Smooth muscle cell (in vitro differentiated cells): ENCODE data around the gene NUP98. TPM values are rescaled to one million over a fixed set of nuclear protein-coding genes. Genes with fewer than 3 reads are reported as not detected.

Experiments
- DNase-seq: peaks from one replicate; lab custom pipeline; 2025; ENCODE audit not compliant: unreplicated experiment; lab: John Stamatoyannopoulos, UW
- H2AFZ ChIP-seq: fragments of 200-600 bp; sonication (generic); 2 replicates; pipeline ENCODE4 v1.6.0; 2016; ENCODE audit warnings: antibody characterized with exemption, low read depth, mild to moderate bottlenecking
- H3F3A ChIP-seq: fragments of 200-600 bp; sonication (generic); 2 replicates; pipeline ENCODE4 v1.6.0; 2017; ENCODE audit warnings: antibody characterized with exemption, low read depth
- H3K27ac ChIP-seq: fragments of 200-600 bp; sonication (generic); 2 replicates; pipeline ENCODE4 v1.5.1; 2016; ENCODE audit warnings: low read depth, mild to moderate bottlenecking
- H3K27me3 ChIP-seq: fragments of 200-600 bp; sonication (generic); 2 replicates; pipeline ENCODE4 v1.6.1; 2016; ENCODE audit warnings: low read depth, mild to moderate bottlenecking
- H3K36me3 ChIP-seq: fragments of 200-600 bp; sonication (generic); 2 replicates; pipeline ENCODE4 v1.5.1; 2016; ENCODE audit warnings: low read depth
- H3K4me1 ChIP-seq: fragments of 200-600 bp; sonication (generic); 2 replicates; pipeline ENCODE4 v1.5.1; 2016; ENCODE audit warnings: low read depth
- H3K4me2 ChIP-seq: fragments of 200-600 bp; sonication (generic); 2 replicates; pipeline ENCODE4 v1.6.0; 2016; ENCODE audit warnings: mild to moderate bottlenecking
- H3K4me3 ChIP-seq: fragments of 200-600 bp; sonication (generic); 2 replicates; pipeline ENCODE4 v1.5.1; 2016; ENCODE audit warnings: mild to moderate bottlenecking
- H3K79me2 ChIP-seq: fragments of 200-600 bp; sonication (generic); 2 replicates; pipeline ENCODE4 v1.6.0; 2016; ENCODE audit warnings: low read depth, mild to moderate bottlenecking
- H3K9ac ChIP-seq: fragments of 200-600 bp; sonication (generic); 2 replicates; pipeline ENCODE4 v1.6.0; 2016; ENCODE audit warnings: low read depth
- H3K9me3 ChIP-seq: fragments of 200-600 bp; sonication (generic); replicated peaks from 2 replicates; pipeline ENCODE4 v1.5.1; 2016; ENCODE audit warnings: low read depth
- H4K20me1 ChIP-seq: fragments of 200-600 bp; sonication (generic); 2 replicates; pipeline ENCODE4 v1.6.0; 2016; ENCODE audit warnings: low read depth
- WGBS: methylation state at CpG from one replicate; pipeline ENCODE4 v1.1.7; 2016; ENCODE audit warnings: low lambda C conversion rate; 5-methylcytosine and 5-hydroxymethylcytosine counted together
- polyA plus RNA-seq: library from polyadenylated mRNA; unstranded; fragments of >200 nt; fragmentation: Nextera tagmentation; extraction: Ambion mirVana; gene quantifications from 2 replicates; pipeline ENCODE4 v1.2.1, GENCODE V29; 2016
- total RNA-seq: library from RNA; depleted of rRNA; stranded (reverse); fragments of >200 nt; gene quantifications from 2 replicates; pipeline ENCODE4 v1.2.3, GENCODE V29; 2014
- TF ChIP-seq, protein P1 (sequence below): fragments of 200-600 bp; sonication (generic); IDR thresholded peaks from 2 replicates; pipeline ENCODE4 v1.5.1; 2017; ENCODE audit warnings: borderline replicate concordance, mild to moderate bottlenecking, antibody characterized with exemption; ENCODE audit not compliant: insufficient read depth, poor library complexity, severe bottlenecking

NUP98 gene
- total and polyA plus RNA-seq, 2 experiments from 2014 or later: 19.6 to 84.0 TPM

DNA sequence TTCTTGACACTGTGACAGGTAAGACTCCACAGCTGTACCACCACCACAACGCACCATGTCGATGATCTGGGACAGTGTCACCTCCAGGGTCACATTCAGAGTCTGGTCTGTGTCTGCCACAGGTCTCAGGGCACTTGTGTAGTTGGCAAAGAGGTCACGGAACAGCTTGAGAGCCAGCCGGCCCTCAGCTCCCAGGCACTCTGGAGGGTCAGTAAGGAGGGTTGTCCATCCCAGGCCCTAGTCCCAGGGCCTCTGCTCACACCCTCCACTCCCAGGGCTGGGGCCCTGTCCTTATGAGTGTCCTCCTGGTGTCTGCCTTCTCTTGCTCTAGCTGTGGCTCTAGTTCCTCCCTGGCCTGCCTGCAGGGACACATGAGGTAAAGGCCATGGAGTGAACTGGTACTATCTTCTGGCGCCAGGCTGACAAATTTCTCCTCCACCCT, 127.6 kb downstream of the NUP98 start:
- TF ChIP-seq, protein P1, sequence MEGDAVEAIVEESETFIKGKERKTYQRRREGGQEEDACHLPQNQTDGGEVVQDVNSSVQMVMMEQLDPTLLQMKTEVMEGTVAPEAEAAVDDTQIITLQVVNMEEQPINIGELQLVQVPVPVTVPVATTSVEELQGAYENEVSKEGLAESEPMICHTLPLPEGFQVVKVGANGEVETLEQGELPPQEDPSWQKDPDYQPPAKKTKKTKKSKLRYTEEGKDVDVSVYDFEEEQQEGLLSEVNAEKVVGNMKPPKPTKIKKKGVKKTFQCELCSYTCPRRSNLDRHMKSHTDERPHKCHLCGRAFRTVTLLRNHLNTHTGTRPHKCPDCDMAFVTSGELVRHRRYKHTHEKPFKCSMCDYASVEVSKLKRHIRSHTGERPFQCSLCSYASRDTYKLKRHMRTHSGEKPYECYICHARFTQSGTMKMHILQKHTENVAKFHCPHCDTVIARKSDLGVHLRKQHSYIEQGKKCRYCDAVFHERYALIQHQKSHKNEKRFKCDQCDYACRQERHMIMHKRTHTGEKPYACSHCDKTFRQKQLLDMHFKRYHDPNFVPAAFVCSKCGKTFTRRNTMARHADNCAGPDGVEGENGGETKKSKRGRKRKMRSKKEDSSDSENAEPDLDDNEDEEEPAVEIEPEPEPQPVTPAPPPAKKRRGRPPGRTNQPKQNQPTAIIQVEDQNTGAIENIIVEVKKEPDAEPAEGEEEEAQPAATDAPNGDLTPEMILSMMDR: no peak
- Histone ChIP-seq H3K36me3 (peaks cover 4% of the 10 kb centered on the region), H3F3A (no peaks in the 10 kb centered on the region), H3K9me3 (no peaks in the 10 kb centered on the region), H3K4me2 (no peak overlapping the region), H2AFZ (no peak overlapping the region), H3K4me3 (no peak overlapping the region), H3K27me3 (no peaks in the 10 kb centered on the region), H3K9ac (no peak overlapping the region), H3K27ac (no peak overlapping the region), H3K79me2 (no peaks in the 10 kb centered on the region), H3K4me1 (no peaks in the 10 kb centered on the region), H4K20me1 (no peaks in the 10 kb centered on the region)
- 98% methylated on average over 5 of the region's 5 CpGs for WGBS
- DNase-seq: no peak

DNA sequence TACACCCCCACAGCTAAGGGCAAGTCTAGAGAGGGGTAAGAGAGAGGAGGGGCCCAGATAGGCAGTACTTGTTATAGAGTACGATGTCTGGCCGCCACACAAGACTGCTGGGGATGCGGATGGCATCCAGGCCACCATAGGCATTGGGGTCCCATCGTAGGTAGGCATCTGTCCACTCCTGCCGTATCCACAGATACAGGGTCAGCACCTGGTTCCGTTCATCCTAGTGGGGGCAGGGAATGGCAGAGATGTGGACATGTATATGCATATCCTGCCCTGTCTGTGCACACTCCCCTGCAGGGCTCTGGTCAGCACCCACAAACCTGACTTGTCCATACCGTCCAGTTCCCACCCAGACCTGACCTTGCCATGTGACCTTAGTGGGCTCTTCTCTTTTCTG, 128.2 kb downstream of the NUP98 start:
- H2AFZ ChIP-seq: no peak overlapping the region
- no peaks in the 10 kb centered on the region for H3K79me2 ChIP-seq
- DNase-seq: no peak
- H3K9me3 ChIP-seq: no peaks in the 10 kb centered on the region
- 98% methylated on average over 7 of the region's 7 CpGs for WGBS
- H3K4me1 ChIP-seq: no peaks in the 10 kb centered on the region
- H4K20me1 ChIP-seq: no peaks in the 10 kb centered on the region
- no peaks in the 10 kb centered on the region for H3K27me3 ChIP-seq
- no peaks in the 10 kb centered on the region for H3F3A ChIP-seq
- H3K27ac ChIP-seq: no peak overlapping the region
- peaks cover 4% of the 10 kb centered on the region for H3K36me3 ChIP-seq
- H3K4me3 ChIP-seq: no peak overlapping the region
- TF ChIP-seq, protein P1: no peak
- no peak overlapping the region for H3K4me2 ChIP-seq
- H3K9ac ChIP-seq: no peak overlapping the region

DNA sequence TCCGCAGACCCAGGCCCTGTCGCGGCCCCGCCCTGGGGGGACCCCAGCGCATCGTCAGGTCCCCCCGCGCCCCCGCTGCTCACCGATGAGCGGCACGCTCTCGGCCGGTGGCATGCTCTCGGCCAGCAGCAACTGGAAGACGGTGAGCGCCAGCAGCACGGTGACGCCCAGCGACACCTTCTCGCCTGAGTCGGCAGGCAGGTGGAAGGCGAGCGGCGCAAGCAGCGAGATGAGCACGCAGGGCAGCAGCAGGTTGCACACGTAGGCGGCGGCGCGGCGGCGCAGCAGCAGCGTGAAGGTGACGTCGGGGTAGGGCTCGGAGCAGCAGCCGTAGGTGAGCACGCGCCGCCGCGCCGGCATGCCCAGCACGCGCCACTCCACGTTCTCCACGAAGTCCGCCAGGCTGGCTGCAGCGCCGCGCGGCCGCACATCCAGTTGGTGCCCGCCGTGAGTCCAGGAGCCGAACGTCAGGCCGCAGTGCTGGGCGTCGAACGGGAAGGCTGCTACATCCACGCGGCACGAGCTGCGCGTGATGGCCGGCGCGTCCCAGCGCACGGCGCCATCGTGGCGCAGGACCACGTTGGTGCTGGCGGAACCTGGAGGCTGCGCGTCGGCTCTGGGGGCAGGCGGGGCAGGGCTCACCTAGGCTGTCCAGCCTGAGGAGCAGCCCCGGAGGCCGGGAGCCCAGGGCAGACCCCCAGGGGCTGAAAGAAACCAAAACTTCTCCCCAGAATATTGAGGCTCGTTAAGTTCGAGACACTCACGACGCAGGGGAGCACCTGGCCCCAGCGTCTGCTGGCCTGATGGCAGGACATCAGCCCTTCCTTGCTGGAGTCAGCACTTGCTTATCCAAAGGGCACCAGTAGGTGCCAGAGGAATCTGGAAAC, 130.0 kb downstream of the NUP98 start:
- Histone ChIP-seq H3F3A (no peaks in the 10 kb centered on the region), H3K9ac (no peak overlapping the region), H3K4me2 (no peak overlapping the region), H3K4me3 (no peak overlapping the region), H3K36me3 (no peaks in the 10 kb centered on the region), H3K27ac (no peak overlapping the region), H2AFZ (no peak overlapping the region), H3K9me3 (no peaks in the 10 kb centered on the region), H3K4me1 (no peaks in the 10 kb centered on the region), H3K27me3 (no peaks in the 10 kb centered on the region), H3K79me2 (no peaks in the 10 kb centered on the region), H4K20me1 (no peaks in the 10 kb centered on the region)
- WGBS: 99% methylated on average over 72 of the region's 89 CpGs
- TF ChIP-seq, protein P1: no peak
- DNase-seq: no peak

DNA sequence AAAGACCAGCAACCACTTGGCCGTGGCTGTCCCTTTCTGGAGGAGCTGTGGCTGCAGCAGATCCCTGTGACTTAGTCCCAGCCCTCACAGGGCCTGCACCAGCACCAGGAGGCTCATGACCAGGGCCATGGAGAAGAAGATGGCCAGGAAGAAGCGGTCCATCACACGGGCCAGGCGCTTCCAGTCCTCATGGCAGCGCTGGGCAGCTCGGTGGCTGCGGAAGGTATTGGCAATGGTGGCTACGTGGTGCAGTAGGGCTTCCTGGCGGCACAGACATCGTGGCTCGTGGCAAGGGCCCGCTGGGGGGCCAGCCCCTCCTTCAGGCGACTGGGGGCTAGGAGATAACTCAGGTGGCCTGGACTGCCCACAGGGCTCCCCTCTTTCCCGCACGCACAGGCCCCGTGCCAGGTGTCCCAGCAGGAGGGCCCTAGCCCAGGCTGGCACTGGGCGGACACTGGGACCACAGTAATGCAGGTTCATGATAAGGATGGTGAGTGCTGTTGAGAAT, 131.3 kb downstream of the NUP98 start:
- Histone ChIP-seq H3K4me3 (no peak overlapping the region), H3K79me2 (no peaks in the 10 kb centered on the region), H3K4me2 (no peak overlapping the region), H3F3A (no peaks in the 10 kb centered on the region), H3K9ac (no peak overlapping the region), H3K4me1 (no peaks in the 10 kb centered on the region), H2AFZ (no peak overlapping the region), H3K9me3 (no peaks in the 10 kb centered on the region), H3K36me3 (no peaks in the 10 kb centered on the region), H3K27me3 (no peaks in the 10 kb centered on the region), H3K27ac (no peak overlapping the region), H4K20me1 (no peaks in the 10 kb centered on the region)
- TF ChIP-seq, protein P1: no peak
- 95% methylated on average over 14 of the region's 17 CpGs for WGBS
- DNase-seq: no peak
